CD4-positive, alpha-beta T cell treated with Interleukin-17A for 4 hours (primary cell): Measurements from ENCODE around the gene OGT.
"Not testable (repeated sequence)": the region's sequence is repeated elsewhere in the genome, so short reads cannot be mapped to it uniquely, and the experiment has no call there.

Experiments
- DNase-seq: peaks from one replicate; pipeline ENCODE4 v3.0.0-alpha.2; 2020; ENCODE audit warnings: mixed read lengths

The OGT gene

DNA sequence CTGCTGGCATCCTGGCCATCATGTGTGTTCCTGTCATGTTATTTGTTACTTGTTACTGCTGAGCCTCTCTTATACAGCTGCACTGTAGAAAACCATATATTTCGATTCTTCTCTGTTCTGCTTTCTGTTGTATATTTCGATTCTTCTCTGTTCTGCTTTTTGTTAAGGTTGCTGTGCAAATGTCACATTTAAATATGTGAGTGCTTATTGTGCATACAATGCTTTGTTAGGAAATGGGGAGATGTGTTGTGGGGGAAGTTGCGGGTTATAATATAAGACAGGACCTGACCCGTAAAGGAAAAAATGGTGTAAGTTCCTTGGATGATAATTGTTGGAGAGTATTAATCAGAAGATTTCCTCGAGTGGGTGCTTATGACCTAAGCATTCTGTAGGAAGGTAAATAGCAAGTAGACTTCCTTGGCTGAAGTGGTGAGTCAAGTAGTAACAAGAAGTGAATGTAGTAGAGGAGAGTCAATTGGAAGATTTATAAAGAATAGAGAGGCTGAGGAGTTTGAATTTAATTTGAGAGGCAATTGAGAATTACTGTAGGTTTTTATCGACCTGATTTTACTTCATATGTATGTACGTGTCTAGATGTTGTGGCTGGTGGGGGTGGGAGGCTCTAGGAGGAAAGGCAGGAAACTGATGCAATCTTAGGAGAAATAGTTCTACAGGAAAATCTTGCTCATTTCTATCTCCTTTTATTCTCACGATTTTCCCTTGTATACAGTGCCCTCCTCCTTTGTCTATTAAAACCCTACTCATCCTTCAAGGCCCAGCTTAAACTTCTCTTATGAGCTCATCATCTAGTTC is 8.5 kb downstream of the OGT start:
- no peak for DNase-seq

DNA sequence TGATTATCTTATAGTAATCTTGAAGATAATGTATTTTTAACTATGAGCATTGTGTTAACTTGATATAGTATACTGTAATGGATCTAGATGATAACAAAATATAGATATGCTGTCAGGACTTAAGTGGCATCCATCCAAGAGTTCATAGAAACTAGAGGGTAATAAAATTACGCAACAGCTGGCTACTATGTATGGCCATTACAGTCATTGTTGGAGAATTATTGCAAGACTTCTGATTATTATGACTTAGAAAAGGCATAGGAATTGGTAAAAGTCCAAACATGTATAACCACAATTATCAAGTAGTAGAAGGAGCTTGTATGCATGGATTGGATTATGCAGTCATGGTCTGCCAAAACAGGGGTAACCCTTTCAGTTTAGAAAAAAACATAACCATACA is 9.5 kb downstream of the OGT start:
- DNase-seq = no peak

DNA sequence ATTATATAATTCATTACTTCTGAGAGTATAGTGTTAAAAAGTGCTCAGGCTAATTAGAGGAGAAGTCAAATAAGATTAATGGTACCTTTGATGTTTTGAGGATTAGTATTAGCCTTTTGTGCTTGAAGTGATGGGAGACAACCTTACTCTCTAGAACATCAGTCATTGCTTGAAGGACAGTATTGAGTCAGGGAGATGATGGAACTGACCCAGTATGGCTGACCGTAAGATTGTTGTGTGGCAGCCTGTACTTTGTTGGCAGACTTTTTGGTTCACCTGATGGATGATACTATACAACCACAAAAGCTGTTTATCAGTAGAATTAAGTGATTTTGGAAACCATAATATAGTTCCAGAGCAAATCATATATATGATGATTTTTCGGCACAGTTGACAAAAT is 9.9 kb downstream of the OGT start:
- no peak for DNase-seq

DNA sequence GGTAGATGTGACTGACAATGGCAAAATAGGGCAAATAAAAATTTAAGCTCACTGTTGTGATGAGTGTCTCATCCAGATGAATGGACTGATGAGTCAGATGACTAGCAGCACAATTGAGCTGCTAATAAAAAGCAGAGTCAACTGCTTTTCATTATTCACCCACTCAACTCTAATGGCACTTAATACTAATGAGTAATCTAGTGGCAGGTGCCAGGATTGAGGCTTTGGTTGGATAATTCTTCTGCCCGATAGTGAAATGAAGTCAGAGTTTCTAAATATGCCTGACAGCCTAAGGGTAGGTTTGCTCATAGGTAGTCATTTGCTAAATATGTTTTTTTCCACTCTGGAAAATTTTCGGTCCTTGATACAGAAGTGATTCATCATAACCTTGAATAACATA is 10.4 kb downstream of the OGT start:
- no peak for DNase-seq

DNA sequence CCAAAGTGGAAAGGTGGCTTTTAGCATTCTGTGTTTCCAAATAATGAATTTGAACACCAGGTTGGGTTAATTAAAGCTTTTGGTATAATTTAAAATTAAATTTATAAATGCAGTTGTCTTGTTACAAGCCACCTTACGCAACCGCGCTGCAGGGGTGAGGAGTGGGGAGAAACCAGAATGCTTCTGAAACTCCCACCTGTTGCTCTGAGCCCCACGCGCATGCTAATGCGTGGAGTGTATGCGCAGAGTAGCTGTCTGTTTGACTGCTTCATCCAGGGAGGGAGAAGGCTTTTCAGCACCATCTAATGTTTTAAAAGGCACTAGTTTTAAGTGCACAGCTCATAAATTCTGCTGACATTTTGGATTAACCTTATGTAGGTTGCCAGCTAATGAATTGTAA is 12.5 kb downstream of the OGT start:
- no peak for DNase-seq

DNA sequence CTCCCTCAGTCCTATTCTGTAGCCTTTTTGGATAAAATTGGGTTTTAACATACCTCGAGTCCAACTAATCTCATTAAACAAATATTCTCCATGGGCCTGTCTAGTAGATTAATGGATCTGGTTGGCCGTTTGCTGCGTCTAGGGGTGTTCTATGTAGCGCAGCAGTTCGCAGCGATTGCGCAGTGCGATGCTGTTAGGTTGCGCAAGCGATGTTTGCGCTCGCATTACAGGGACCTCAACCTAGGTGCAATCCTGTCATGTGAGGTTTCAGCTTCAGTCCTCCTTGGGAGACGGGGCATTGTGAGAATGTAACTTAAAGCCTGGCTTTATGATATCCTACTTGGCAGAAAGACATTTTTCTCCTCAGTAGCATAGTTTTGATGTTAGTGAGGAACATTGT is 14.0 kb downstream of the OGT start:
- DNase-seq = no peak

DNA sequence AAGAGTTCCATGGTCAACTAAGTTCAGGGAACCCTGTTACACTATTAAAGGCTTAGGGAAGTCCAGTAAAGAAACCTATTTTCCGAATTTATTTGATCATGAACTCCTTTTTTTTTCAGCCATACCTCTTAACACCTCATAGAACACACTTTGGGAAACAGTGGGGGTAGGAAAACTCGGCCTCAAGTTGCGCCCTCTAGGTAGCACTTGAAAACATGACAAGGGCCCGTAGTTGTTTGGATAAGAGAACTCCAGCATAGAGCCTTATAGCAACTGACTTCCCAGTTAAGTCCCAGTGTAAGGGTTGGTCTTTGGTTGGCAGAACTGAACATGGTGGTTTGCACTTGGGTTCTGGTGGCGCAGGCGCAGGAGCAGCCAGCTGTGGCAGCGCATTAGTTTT is 14.4 kb downstream of the OGT start:
- DNase-seq = no peak

DNA sequence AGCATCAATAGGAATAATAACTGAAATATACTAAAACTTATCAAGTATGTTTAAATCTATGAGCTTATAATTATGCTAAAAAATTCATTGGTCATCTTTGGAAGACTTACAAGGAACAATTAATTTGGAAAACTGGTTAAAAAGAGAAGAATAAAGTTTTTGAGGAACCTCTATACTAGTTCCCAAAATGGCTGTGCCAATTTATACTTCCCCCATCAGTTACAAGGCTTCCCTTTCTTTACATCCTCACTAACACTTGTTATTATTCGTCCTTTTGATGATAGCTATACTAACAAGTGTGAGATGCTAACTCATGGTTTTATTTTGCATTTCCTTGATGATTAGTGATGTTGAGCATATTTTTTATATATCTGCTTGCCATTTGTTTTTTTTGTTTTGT is 17.1 kb downstream of the OGT start:
- no peak for DNase-seq

DNA sequence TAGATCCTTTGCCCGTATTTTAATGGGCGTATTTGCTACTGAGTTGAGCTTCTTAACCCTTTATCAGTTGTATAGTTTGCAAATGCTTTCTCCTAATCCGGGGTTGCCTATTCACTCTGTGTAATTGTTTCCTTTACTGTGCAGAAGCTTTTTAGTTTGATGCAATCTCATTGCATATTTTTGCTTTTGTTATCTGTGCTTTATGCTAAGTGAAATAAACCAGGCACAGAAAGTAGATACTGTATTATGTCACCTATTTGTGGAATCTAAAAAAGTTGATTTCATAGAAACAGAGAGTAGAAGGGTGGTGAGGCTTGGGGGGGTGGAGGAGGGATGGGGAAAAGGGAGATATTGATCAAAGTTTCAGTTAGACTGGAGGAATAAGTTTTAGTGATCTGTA is 17.7 kb downstream of the OGT start:
- DNase-seq = no peak

DNA sequence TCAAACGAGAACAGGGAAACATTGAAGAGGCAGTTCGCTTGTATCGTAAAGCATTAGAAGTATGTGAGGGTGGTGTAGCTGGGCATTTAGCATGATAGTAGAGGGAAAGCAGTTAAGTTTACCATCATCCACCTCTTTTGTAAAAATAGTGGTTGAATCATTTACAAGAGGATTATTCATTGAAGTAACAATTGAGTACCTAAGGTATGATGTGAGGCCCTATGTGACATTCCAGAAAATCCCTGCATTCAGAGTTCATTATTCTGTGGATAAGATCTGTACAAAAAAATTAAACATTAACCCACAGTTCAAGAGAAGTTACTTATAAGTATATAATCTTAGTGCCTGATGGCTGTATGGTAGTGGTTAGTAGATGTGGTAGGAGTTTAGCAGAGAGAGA is 23.1 kb downstream of the OGT start:
- no peak for DNase-seq

DNA sequence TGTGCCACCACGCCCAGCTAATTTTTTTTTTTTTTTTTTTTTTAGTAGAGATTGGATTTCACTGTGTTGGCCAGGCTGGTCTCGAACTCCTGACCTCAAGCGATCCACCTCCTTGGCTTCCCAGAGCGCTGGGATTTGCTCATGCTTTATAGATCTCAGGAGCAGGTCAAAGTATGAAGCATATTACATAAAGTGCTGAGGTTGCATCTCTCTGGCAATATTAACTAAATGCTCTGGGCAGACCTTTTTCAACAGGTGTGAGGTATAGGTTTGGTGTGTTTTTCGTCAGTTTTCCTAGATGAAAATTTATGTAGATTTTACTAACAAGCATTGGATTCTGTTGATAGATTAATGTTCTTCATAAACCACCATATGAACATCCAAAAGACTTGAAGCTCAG is 26.0 kb downstream of the OGT start:
- DNase-seq = no peak

DNA sequence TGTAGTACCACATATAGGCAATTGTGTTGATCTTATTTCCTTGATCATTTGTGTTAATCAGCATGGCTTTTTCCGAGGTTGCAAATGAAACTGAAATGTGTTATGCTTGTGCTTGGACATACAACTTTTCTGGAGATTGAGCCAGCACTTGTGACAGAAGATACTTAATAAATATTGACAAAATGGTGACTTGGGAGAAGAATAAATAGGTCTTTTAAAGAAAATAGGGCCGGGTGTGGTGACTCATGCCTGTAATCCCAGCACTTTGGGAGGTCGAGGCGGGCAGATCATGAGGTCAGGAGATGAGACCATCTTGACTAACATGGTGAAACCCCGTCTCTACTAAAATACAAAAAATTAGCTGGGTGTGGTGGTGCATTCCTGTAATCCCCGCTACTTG is 26.9 kb downstream of the OGT start:
- not testable (repeated sequence) for DNase-seq

DNA sequence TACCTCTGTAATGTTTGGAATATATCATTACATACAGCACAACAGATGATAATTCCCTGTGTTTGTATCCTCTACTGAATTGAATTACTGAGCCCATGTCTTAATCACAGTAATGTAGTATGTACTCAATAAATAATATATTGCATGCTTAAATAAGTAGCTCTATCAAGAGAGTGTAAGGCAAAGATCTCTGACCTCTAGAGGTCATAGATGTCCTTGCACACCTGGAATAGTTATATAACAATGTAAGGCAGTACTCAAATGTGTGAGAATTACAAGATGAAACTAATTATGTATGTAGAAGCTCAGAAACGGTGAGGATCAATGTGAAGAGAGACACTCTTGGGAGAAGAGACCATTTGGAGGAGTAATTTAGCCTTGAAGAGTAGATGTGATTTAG is 31.0 kb downstream of the OGT start:
- DNase-seq = no peak

DNA sequence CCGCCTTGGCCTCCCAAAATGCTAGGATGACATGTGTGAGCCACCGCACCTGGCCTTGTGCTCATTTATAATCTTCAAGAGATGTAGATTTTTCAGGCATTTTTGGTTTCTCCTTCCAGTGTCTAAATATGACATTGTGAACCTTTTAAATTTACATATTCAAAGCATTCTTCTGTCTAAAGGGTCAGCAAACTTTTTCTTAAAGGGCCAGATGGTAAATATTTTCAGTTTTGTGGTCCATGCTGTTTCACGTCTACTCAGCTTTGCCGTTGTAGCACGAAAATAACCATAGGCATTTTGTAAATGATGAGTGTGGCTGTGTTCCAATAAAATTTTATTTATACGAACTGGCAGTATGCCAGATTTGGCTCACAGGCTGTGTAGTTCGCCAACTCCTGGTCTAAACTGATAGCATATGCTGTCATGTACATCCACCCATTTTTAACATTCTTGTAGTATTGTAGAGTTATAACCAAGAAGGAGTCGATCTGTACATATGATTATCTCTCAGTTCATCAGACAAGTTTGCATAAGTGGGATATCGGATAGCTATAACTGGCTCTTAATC is 32.7 kb downstream of the OGT start:
- no peak for DNase-seq

DNA sequence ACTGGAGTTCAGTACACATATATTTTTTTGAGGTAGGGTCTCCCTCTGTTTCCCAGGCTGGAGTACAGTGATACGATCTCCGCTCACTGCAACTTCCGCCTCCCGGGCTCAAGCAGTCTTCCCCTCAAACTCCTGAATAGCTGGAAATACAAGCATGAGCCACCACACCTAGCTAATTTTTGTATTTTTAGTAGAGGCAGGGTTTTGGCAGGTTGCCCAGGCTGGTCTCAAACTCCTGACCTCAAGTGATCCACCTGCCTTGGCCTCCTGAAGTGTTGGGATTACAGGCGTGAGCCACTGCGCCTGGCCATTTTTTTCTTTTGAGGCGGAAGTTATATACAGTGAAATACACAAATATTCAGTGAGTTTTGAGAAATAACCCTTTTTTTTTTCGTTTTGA is 38.5 kb downstream of the OGT start:
- DNase-seq = not testable (repeated sequence)

DNA sequence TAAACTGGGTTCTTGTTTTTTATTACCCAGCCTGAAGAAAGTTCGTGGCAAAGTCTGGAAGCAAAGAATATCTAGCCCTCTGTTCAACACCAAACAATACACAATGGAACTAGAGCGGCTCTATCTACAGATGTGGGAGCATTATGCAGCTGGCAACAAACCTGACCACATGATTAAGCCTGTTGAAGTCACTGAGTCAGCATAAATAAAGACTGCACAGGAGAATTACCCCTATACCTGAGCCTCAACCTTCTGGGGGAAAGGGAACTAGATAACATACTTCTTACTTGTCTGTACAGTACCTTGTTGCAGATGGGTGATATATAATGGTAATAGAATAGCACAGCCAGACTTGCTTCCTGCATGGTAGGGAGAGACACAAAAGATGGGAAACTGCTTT is 40.7 kb downstream of the OGT start:
- no peak for DNase-seq

DNA sequence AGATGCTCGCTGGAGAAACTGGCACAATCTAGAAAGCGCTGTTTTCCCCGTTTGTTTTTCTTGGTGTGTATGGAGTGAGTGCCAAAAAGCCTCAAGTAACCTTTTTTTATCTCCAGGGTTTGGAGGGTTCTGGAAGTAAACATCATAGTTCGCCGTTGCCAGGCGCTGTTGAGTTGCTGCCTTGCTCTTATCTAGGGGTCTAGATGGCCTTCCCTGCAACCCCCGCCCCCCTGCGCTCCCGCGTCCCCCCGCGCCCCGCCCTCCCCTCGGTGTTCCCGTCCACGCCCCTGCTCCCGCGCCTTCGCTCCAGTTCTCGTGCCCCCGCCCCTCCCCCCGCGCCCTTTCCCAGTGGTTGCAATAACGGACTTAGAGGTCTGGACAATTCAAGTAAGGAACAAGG is 44.8 kb downstream of the OGT start:
- no peak for DNase-seq

DNA sequence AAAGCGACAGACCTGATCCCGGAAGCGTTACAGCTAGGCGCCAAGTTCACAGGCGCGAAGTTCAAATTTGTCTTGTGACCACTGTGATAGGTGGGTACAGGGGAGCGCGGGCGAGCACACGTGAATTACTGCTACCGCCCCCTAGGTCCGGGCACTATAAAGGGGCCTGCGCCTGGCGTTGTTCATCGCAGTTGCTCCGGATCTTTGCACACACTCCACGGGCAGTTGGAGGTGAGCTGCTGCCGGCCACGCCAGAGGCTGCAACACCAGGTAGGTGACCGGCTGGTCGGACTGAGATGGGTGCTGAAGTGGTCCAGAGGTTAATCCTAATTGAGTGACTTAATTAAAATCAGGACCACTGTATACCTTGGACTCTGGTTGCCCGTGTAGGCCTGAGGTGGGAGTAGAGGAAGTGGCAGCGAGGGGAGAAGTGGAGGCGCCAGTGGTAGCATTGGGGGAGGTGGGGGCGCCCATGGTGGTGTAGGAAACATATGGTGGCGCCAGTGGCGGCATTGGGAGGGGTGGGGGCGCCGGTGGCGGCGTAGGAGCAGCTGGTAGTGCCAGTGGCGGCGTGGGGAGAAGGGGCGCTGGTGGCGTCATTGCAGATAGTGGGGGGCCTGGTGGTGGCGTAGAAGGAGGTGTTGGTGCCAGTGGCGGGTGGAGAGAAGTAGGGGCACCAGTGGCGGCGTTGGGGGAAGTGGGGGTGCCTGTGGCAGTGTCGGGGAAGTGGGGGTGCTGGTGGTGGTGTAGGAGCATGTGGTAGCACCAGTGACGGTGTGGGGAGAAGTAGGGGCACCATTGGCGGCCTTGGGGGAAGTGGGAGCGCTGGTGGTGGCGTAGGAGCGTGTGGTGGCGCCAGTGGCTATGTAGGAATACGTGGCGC is 45.6 kb downstream of the OGT start, which contains the start of gene GCNA:
GCNA (plus strand) TSS at position 185 of the 883 bp plus-strand sequence. CDS start 2,385 bp downstream, outside the sequence.
- no peak for DNase-seq

DNA sequence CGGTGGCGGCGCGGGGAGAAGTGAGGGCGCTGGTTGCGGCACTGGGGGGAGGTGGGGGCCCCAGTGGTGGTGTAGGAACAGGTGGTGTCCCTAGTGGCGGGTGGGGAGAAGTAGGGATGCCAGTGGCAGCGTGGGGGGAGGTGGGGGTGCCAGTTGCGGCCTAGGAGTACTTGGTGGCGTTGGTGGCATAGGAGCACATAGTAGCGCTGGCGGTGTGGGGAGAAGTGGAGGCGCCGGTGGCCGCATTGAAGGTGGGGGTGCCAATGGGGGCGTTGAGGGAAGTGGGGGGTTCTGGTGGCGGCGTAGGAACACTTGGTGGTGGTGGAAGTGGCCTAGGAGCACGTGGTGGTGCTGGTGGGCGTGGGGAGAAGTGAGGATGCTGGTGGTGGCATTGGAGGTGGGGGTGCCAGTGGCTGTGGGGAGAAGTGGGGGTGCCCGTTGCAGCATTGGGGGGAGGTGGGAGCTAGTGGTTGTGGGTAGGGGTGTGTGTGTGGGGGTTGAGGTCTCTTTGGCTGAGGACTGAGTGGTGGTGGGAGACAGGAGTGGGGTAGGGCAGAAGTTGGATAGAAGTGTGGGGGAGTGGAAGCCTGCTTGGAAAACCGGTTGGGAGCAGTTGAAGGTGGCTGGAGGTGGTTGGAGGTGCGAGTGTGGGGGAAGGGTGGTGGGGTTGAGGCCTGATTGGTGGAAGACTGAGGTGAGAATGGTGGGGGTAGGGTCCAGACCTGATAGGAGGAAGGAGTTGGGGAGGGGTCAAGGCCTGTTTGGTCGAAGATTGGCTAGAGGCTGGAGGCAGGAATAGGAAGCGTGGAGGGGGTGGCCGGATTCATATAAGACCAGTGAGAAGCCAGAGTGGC is 46.5 kb downstream of the OGT start:
- no peak for DNase-seq

DNA sequence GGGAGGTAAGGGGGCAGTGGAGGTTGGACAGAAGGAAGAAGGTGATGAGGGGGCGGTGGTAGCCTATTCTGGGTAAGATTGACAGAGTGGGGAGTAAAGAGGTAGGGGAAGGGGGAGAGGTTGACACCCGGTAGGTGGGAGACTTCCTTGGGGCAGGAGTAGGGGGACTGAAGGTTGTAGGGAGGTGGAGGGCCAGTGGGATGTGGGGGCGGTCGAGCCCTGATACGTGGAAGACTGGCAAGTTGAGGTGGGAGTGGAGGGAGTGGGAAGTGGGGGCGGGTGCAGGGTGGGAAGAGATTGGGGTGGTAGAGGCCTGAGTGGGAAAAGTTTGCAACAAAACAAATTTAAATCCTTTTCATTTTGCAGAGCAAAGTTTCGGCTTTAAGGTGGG is 47.1 kb downstream of the OGT start:
- no peak for DNase-seq

DNA sequence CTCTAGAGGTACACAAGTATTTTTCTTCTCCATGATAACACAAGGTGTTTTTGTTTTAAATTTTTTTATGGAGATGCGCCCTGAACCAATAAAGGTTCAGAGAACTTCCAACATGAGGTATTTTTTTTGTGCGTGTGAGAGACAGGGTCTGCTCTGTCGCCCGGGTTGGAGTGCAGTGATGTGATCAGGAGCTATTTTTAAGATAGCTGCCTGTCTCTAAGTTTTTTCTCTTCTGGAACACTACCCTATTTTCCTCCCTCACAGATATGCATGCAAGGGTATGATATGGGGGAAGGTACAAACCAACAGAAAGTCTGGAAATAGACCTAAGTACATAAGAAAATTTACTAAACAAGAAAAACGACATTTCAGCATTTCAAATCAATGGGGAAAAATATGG is 48.3 kb downstream of the OGT start:
- no peak for DNase-seq

DNA sequence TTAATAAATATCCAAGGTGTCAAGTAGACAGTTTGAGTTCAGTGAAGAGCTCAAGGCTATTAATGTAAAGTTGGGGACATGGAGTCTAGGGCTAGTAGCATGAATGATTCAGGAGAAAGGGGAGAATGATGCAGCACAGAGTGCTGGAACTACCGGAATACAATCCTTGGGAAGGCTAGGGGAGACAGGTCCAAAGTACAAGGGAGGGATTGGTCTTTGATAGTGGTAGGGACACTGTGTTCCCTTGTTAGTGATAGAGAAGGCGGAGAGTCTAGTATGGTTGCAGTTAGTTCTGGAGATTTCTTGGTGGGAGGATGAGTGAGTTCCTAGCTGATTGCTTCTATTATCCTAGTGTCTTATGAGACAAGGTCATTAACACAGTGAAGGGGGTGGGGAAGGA is 54.0 kb downstream of the OGT start:
- DNase-seq = no peak

DNA sequence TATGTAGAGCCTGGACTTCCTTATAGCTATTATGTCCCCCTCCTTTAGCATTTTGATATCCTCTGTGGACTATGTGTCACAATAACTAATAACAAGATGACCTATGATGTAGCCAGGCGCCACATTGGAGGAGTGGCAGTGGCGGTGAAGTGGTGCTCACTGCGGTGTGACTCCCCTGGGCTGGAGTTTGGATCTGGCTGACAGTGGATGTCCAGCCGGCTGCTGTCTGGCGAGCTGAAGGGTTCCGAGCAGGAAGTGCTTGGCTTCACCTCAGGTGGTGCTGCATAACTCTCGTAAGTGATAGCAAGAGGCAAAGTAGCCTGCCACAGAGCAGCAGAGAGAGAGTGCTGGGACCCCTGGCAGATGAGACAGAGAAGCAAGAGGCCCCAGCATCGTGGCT is 60.3 kb downstream of the OGT start:
- DNase-seq = not testable (repeated sequence)
